GM23248 (cell line): Measurements from ENCODE around the gene DMBT1. TPM values are rescaled to one million over a fixed set of nuclear protein-coding genes. Genes with fewer than 3 reads are reported as not detected.

Source experiments
- DNase-seq: peaks from one replicate; pipeline ENCODE4 v3.0.0-alpha.2; 2015
- H2AFZ ChIP-seq: fragments of 200-600 bp; sonication (generic); 2 replicates; pipeline ENCODE4 v1.6.1; 2016; ENCODE audit warnings: antibody characterized with exemption
- H3F3A ChIP-seq: fragments of 200-600 bp; sonication (generic); 2 replicates; pipeline ENCODE4 v1.6.1; 2016; ENCODE audit warnings: mild to moderate bottlenecking, antibody characterized with exemption, mixed run types; ENCODE audit not compliant: insufficient read depth
- H3K27ac ChIP-seq: fragments of 200-600 bp; sonication (generic); 2 replicates; pipeline ENCODE4 v1.5.1; 2016; ENCODE audit warnings: mild to moderate bottlenecking
- H3K27me3 ChIP-seq: fragments of 200-600 bp; sonication (generic); replicated peaks from 2 replicates; pipeline ENCODE4 v1.6.1; 2016; ENCODE audit warnings: mild to moderate bottlenecking; ENCODE audit not compliant: insufficient read depth
- H3K36me3 ChIP-seq: fragments of 200-600 bp; sonication (generic); 2 replicates; pipeline ENCODE4 v1.6.1; 2016; ENCODE audit warnings: low read depth, mild to moderate bottlenecking
- H3K4me1 ChIP-seq: fragments of 200-600 bp; sonication (generic); 2 replicates; pipeline ENCODE4 v1.6.1; 2016; ENCODE audit warnings: mild to moderate bottlenecking; ENCODE audit not compliant: insufficient read depth
- H3K4me2 ChIP-seq: fragments of 200-600 bp; sonication (generic); one replicate; pipeline ENCODE4 v1.6.1; 2016; ENCODE audit warnings: mild to moderate bottlenecking; ENCODE audit not compliant: unreplicated experiment
- H3K4me3 ChIP-seq: fragments of 200-600 bp; sonication (generic); 2 replicates; pipeline ENCODE4 v1.5.1; 2016; ENCODE audit warnings: mild to moderate bottlenecking
- H3K79me2 ChIP-seq: fragments of 200-600 bp; sonication (generic); 2 replicates; pipeline ENCODE4 v1.6.1; 2016; ENCODE audit warnings: mild to moderate bottlenecking; ENCODE audit not compliant: insufficient read depth
- H3K9ac ChIP-seq: fragments of 200-600 bp; sonication (generic); 2 replicates; pipeline ENCODE4 v1.6.1; 2016; ENCODE audit warnings: mild to moderate bottlenecking
- H3K9me2 ChIP-seq: fragments of 200-600 bp; sonication (generic); 2 replicates; pipeline ENCODE4 v1.6.1; 2016; ENCODE audit warnings: mixed run types, mild to moderate bottlenecking, moderate library complexity; ENCODE audit not compliant: insufficient read depth
- H3K9me3 ChIP-seq: fragments of 200-600 bp; sonication (generic); one replicate; pipeline ENCODE4 v1.6.1; 2017; ENCODE audit warnings: low read depth
- H4K20me1 ChIP-seq: fragments of 200-600 bp; sonication (generic); 2 replicates; pipeline ENCODE4 v1.6.0; 2016; ENCODE audit not compliant: insufficient read depth
- EZH2 ChIP-seq: fragments of 200-600 bp; sonication (generic); IDR thresholded peaks from 2 replicates; pipeline ENCODE4 v1.6.1; 2018; ENCODE audit warnings: antibody characterized with exemption, mild to moderate bottlenecking; ENCODE audit not compliant: insufficient read depth, poor library complexity, severe bottlenecking
- EZH2phosphoT487 ChIP-seq: fragments of 200-600 bp; sonication (generic); IDR thresholded peaks from 2 replicates; pipeline ENCODE4 v1.6.1; 2018; ENCODE audit warnings: antibody characterized with exemption, moderate library complexity, mild to moderate bottlenecking, low read depth; ENCODE audit not compliant: insufficient read depth
- WGBS, 2 experiments: methylation state at CpG; one replicate each; pipeline ENCODE4 v1.1.6; 2015 to 2017; ENCODE audit warnings: low lambda C conversion rate in 2 of 2, low coverage in 1 of 2; ENCODE audit errors: missing lambda C conversion rate in 2 of 2; 5-methylcytosine and 5-hydroxymethylcytosine counted together
- in situ Hi-C: fragments of 300-500 bp; cut with MboI; formaldehyde crosslinking; loops from 2 replicates; pipeline ENCODE4 v1.15.0; 2020
- polyA plus RNA-seq: library from polyadenylated mRNA; unstranded; fragments of >200 nt; fragmentation: Nextera tagmentation; extraction: Ambion mirVana; gene quantifications from 2 replicates; pipeline ENCODE4 v1.2.1, GENCODE V29; 2016
- total RNA-seq: library from RNA; depleted of rRNA; stranded (reverse); fragments of >200 nt; shearing (Covaris generic); gene quantifications from 2 replicates; pipeline ENCODE4 v1.2.3, GENCODE V29; 2014

Gene DMBT1
- total and polyA plus RNA-seq, 2 experiments from 2014 or later: not detected

DNA sequence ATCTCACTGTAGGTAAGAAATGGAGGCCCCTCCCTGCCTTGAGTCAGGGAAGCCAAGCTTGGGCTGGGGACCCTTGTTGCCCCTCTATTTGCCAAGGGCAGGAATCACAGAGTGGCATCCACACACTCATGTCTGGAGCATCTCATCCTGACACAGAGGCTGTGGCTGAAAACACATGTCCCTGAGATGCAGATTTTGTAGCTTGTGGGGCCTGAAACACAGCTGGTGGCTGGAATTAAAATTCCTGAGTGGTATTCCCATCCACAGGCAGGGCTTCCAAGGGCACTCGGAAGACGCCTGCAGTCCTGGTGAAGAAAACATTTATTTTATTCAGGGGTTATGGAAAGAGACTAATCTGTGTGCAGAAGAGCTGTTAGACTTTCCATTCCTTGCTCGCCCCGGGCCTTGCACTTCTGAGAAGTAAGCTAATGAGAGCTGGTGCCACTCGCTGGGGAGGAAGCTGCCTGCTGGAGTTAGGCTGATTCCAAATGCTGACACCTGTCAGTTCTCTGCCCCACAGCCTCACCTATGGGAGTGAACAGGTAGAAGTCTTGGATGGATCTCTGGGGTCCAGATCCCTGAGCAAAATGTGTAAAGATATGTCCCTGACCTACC, 103.1 kb downstream of the DMBT1 start:
- Histone ChIP-seq H4K20me1 (no peaks in the 10 kb centered on the region), H3K9me3 (no peaks in the 10 kb centered on the region), H3K79me2 (no peaks in the 10 kb centered on the region), H3K9ac (no peak overlapping the region), H3K4me3 (no peak overlapping the region), H2AFZ (no peak overlapping the region), H3K27me3 (0 out of 2 replicates have a peak, but pooled peaks cover 4% of the 10 kb centered on the region), H3K9me2 (no peaks in the 10 kb centered on the region), H3K27ac (no peak overlapping the region), H3F3A (no peaks in the 10 kb centered on the region), H3K4me1 (no peaks in the 10 kb centered on the region), H3K4me2 (no peak overlapping the region), H3K36me3 (no peaks in the 10 kb centered on the region)
- WGBS, 2 experiments: 36 to 47% methylated on average over 5 of the region's 5 CpGs
- TF ChIP-seq EZH2phosphoT487 (no peak), EZH2 (no peak)
- no peak for DNase-seq
- in situ Hi-C loops: no loop called here

- DNase-seq: no peak
- Histone ChIP-seq H3K4me1 (no peaks in the 10 kb centered on the region), H3K27me3 (0 out of 2 replicates have a peak, but pooled peaks cover 4% of the 10 kb centered on the region), H2AFZ (no peak overlapping the region), H3K4me2 (no peak overlapping the region), H3K79me2 (no peaks in the 10 kb centered on the region), H3K36me3 (no peaks in the 10 kb centered on the region), H3F3A (no peaks in the 10 kb centered on the region), H3K9me3 (no peaks in the 10 kb centered on the region), H3K27ac (no peak overlapping the region), H3K9ac (no peak overlapping the region), H3K4me3 (no peak overlapping the region), H3K9me2 (no peaks in the 10 kb centered on the region), H4K20me1 (no peaks in the 10 kb centered on the region)
- in situ Hi-C loops: no loop called here
- no peak for TF ChIP-seq EZH2phosphoT487
- TF ChIP-seq EZH2: no peak
- WGBS, 2 experiments: 24 to 33% methylated on average over 7 to 8 of the region's 8 CpGs
These were observed 103.9 kb downstream of the DMBT1 start for GRCh38 chr10:122664501-122664900.

DNA sequence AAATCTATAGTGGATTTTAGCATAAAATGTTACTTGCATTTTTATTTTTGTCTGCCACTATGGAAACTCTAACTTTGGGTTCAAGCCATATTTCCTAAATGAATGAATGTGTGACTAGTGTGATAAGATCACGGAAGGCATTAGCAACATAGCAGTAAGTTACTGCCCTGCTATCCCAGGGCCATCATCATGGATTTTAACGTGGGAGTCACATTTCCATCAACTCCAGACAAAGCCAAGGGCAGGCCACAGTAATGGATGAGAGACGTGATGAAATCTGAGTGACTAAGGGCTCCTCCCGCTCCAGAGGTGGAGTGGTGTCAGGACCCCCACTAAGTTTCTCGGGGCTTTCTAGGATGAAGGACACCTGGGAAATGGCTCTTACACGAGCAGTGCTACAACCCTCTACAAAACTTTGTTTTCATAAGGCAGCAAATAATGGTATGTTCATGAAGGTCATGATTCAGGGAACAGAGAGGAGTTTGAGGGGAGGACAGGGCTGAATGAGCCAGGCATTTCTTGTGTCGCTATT, 104.8 kb downstream of the DMBT1 start:
- 29 to 32% methylated on average over 7 of the region's 7 CpGs for WGBS, 2 experiments
- no peak for DNase-seq
- Histone ChIP-seq H3K27me3 (0 out of 2 replicates have a peak, but pooled peaks cover 4% of the 10 kb centered on the region), H3K4me3 (no peak overlapping the region), H3K27ac (no peak overlapping the region), H3K9ac (no peak overlapping the region), H3K9me3 (no peaks in the 10 kb centered on the region), H3K9me2 (no peaks in the 10 kb centered on the region), H3K79me2 (no peaks in the 10 kb centered on the region), H3K4me2 (no peak overlapping the region), H4K20me1 (no peaks in the 10 kb centered on the region), H2AFZ (no peak overlapping the region), H3K36me3 (no peaks in the 10 kb centered on the region), H3K4me1 (no peaks in the 10 kb centered on the region), H3F3A (no peaks in the 10 kb centered on the region)
- in situ Hi-C loops: no loop called here
- TF ChIP-seq EZH2 (no peak), EZH2phosphoT487 (no peak)

GRCh38 chr10:122665946-122666345, 105.4 kb downstream of the DMBT1 start:
- no peaks in the 10 kb centered on the region for H3K9me3 ChIP-seq
- no peaks in the 10 kb centered on the region for H4K20me1 ChIP-seq
- no peak overlapping the region for H3K9ac ChIP-seq
- no peaks in the 10 kb centered on the region for H3K36me3 ChIP-seq
- H3K4me1 ChIP-seq: no peaks in the 10 kb centered on the region
- H3K4me3 ChIP-seq: no peak overlapping the region
- H3F3A ChIP-seq: no peaks in the 10 kb centered on the region
- no peak for DNase-seq
- in situ Hi-C loops: no loop called here
- H3K4me2 ChIP-seq: no peak overlapping the region
- no peak overlapping the region for H3K27ac ChIP-seq
- 0 out of 2 replicates have a peak, but pooled peaks cover 4% of the 10 kb centered on the region for H3K27me3 ChIP-seq
- H2AFZ ChIP-seq: no peak overlapping the region
- no peaks in the 10 kb centered on the region for H3K9me2 ChIP-seq
- no peak for TF ChIP-seq EZH2
- no peak for TF ChIP-seq EZH2phosphoT487
- no peaks in the 10 kb centered on the region for H3K79me2 ChIP-seq
- WGBS, 2 experiments: 17 to 24% methylated on average over 4 of the region's 4 CpGs
